Stimulated activated CD4-positive, alpha-beta T cell treated with anti-CD3 and anti-CD28 coated beads, Interleukin-2, amount 100 ng/mL, for 24 hours (primary cell): Measurements from ENCODE around the gene ARHGAP12.
"Not testable (repeated sequence)": the region's sequence is repeated elsewhere in the genome, so short reads cannot be mapped to it uniquely, and the experiment has no call there.

Experiments used
- DNase-seq, 2 donors: peaks; one replicate each; pipeline ENCODE4 v3.0.0-alpha.2; 2020

ARHGAP12 gene, protein sequence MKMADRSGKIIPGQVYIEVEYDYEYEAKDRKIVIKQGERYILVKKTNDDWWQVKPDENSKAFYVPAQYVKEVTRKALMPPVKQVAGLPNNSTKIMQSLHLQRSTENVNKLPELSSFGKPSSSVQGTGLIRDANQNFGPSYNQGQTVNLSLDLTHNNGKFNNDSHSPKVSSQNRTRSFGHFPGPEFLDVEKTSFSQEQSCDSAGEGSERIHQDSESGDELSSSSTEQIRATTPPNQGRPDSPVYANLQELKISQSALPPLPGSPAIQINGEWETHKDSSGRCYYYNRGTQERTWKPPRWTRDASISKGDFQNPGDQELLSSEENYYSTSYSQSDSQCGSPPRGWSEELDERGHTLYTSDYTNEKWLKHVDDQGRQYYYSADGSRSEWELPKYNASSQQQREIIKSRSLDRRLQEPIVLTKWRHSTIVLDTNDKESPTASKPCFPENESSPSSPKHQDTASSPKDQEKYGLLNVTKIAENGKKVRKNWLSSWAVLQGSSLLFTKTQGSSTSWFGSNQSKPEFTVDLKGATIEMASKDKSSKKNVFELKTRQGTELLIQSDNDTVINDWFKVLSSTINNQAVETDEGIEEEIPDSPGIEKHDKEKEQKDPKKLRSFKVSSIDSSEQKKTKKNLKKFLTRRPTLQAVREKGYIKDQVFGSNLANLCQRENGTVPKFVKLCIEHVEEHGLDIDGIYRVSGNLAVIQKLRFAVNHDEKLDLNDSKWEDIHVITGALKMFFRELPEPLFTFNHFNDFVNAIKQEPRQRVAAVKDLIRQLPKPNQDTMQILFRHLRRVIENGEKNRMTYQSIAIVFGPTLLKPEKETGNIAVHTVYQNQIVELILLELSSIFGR

DNA sequence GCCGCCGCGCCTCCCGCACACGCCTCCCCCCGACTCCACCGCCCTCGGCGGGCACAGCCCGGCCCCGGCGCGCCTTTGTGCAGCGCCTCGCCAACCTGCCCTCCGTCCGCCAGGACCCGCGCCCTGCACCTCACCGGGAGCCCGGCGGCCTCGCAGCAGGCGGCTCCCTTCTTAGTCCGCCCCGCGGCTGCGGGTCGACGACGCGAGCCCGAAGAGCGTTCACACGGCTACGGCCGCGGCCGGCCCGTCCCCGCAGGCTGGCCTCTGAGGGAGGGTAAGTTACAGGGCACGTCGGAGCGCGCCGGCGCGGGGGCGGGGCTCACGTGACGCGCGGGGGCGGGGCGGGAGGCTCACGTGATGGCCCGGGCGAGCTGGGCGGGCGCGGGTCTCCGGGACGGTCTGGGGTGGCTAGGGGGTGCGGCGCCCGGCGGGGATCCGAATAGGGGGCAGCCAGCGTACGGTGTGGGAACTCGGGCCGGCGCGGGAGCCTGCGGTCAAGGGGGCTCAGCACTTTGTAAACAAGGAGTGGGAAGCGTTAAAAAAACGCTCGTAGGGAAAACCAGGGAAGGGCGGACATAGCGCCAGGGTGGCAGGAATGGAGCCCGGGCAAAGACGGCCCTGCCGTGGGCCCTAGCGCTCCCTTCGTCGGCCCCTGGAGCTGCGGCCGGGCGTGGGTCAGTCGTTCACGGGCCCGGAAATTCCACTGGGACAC is at the start of gene ARHGAP12:
Gene ARHGAP12 (minus strand): TSS at position 283 of the 712 bp plus-strand sequence. CDS start 19,976 bp downstream, outside the sequence.
- DNase-seq = peak; percentile 86 to 88

DNA sequence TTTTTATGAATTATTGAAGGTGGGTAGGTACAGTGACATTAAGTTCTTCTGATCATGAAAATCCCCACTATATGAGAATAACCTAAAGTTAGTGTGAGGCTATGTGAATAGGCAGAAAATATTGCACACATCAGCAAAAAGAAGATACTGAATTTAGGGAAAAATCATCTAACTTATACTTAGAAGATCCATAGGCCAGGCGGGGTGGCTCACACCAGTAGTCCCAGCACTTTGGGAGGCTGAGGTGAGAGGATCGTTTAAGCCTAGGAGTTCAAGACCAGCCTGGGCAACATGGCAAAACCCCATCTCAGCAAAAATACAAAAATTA is 49.5 kb upstream of the ARHGAP12 start:
- no peak for DNase-seq

DNA sequence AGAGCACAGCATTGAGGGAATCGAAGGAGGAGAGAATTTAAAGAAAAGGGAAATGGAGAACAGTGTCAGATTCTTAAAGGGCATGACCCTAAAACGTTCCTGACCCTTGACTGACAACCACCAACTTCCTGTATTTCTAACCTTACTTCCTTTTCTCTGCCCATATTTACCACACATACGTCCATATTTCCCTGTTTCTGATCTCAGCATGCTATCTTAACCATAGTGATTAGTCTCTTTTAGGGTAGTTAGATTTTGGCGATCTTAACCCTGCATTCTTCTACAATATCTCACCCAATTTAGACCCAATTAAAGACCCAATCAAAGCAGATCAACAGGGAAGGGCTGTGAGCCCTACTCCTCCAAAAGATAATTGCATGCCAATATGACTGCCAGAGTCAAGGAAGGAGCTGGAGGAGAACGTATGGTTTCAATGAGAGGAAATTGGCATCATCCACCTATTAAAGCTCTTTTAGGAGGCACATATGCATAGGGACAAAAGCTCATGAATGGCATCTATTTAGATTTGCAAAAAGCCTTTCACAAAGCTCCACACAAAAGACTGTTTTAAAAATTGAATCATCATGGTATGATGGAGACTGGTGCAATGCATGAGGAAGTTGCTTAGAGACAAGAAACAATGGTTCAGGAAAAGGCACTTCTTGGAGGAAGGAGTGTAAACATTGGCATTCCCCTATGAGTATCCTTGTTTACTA is 49.0 kb upstream of the ARHGAP12 start:
- DNase-seq = no peak

DNA sequence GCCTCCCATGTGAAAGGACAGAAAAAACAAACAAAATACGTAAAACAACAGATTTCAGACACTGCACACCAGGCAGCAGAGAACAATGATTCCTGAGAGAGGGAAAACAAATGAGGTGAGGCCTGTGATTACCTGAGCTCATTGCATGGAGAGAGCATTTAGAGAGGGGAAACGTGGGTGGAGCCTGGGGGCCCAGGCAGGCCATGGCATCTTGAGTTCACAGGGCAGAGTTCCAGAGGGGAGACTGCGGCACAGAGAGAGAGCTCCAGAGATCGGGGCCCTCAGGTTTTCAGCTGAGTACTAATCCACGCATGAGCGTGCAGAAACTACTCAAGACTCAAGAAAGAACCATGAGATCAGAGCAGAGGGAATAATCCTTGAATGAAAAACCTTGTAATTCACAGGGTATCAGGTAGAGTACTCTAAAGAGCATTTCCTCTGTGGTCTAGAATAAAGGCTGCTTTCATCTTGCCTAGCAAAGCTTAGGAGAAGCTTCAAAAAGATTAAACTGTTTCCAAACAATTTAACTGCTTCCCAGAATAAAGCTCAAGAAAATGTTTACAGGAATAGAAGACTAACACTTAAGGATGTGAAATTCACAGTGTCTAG is 46.6 kb upstream of the ARHGAP12 start:
- no peak for DNase-seq

DNA sequence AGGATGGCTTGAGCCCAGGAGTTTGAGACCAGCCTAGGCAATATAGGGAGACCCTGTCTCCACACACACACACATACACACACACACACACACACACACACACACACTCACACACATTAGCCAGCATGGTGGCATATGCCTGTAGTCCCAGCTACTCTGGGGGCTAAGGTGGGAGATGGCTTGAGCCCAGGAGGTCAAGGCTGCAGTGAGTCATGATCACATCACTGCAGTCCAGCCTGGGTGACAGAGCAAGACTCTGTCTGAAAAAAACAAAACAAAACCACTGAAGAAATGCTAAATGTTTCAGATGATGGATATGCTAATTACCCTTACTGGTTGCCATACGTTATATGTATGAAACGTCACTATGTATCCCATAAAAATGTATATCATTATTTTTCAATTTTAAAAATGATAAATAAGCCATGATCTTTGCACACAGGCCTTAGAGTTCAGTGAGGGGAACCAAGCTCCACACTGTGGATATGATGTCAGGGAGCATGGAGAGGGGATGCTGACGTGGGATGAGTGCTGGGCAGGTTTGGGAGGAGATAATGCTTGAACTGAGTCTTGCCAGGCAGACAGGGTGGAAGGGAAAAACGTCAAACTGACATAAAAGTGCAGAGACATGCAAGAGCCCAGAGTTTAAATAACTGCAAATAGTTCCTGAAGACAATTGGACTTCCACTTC is 45.9 kb upstream of the ARHGAP12 start:
- DNase-seq = no peak

DNA sequence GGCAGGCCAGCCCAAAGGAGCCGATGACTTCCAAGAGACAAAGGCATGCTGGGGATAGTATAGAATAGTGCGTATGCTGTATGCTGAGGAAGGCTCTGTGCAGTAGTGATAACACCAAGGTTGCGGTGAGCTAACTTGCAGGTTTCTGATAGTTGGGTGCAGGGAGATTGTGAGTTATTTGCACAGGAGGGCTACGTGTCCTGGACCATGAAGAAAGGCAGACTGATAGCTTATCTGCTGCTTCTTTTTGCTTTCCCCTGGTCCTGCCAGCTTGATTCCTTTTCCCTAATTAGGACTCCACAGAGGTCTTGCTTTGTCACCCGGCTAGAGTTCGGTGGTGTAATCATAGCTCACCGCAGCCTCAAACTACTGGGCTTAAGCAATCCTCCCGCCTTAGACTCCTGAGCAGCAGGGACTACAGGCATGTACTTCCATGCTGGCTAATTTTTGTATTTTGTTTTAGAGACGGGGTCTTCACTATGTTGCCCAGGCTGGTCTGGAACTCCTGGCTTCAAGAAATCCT is 43.9 kb upstream of the ARHGAP12 start:
- no peak for DNase-seq

DNA sequence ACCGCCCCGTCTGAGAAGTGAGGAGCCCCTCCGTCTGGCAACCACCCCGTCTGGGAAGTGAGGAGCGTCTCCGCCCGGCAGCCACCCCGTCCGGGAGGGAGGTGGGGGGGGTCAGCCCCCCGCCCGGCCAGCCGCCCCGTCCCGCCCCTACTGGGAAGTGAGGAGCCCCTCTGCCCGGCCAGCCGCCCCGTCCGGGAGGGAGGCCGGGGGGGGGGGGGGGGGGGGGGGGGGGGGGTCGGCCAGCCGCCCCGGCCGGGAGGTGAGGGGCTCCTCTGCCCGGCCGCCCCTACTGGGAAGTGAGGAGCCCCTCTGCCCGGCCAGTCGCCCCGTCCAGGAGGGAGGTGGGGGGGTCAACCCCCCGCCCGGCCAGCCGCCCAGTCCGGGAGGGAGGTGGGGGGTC is 41.2 kb upstream of the ARHGAP12 start:
- DNase-seq = not testable (repeated sequence)

DNA sequence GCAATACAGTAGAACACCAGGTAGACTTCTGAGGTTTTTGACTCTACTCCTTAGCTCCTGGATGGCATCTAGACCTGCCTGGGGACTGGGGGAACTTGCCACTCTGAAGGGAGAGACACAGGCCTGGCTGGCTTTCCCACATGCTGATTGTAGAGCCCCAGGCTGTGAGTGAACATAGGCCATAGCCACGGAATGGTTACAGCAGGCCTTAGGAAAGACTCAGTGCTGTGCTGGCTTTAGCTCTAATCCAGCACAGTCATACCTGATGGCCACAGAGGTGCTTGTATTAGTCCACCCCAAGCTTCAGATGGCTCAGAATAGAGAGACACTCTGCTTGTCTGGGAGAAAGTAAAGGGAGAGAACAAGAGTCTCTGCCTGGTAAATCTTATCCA is 35.0 kb upstream of the ARHGAP12 start:
- no peak for DNase-seq

DNA sequence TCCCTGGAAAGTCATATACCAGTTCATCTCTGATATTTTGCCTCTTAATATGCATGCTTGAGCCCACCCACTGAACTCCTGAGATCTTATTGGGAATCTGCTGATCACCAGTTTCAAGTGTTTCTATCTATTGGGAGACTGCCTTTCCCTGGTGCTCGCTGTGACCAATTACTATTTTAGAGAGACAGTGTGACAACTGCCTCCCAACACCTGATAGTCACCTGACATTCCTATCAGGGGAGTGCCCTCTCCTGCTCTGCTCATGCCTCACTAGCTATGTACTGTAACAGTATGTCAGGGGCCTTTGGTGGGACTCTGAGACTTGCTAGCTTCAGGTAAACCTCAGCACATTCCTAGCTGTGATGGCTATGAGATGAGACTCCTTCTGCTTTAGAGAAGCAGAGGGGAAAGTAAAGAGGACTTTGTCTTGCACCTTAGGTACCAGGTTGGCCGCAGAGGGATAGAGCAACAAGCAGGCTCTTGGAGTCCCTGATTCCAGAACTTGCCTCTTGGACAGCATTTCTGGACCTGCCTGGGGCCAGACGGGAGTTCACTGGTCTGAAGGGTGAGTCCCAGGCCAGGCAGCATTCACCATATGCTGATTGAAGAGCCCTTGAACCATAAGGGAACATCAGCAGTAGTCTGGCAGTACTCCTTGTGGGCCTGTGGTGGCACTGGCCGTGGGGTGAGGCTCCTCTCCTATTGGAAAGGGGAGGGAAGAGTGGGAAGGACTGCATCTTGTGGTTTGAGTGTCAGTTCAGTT is 34.4 kb upstream of the ARHGAP12 start:
- DNase-seq = no peak

DNA sequence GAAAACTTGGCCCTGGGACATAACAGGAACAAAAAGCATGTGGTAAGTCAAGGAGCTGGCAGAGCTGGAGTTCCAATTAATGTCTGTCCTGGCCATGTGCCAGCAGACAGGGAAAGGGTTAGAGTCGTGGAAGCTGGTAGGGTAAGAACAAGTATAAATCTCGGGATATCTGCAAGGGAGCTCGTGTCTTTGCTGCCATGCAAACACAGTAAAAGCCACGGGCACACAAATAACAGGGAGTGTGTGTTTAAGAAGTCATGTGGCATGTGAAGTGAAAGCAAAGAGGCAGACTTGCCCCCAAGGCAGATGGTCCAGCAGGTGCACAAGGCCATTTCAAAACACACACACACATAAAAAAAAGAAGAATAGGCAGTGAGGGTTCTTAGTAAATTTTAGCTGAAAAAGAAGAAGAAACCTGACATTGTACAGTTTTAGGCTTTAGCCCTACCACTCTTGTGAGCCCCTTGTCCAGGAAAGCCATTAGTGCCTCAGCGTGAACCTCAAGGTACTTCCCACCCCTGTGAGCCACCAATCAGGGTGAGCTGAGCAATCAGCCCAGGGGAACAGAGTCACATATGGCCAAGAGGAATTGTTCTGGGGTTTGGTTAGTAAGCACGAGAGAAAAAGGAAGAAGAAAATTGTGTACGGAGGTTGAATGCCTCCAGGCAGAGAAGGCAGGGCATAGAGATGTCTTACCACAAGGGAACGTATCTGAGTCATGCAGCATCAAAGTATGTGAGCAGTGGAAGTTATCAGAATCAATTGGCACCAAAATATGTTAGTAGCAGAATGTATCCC is 32.8 kb upstream of the ARHGAP12 start:
- DNase-seq = no peak

DNA sequence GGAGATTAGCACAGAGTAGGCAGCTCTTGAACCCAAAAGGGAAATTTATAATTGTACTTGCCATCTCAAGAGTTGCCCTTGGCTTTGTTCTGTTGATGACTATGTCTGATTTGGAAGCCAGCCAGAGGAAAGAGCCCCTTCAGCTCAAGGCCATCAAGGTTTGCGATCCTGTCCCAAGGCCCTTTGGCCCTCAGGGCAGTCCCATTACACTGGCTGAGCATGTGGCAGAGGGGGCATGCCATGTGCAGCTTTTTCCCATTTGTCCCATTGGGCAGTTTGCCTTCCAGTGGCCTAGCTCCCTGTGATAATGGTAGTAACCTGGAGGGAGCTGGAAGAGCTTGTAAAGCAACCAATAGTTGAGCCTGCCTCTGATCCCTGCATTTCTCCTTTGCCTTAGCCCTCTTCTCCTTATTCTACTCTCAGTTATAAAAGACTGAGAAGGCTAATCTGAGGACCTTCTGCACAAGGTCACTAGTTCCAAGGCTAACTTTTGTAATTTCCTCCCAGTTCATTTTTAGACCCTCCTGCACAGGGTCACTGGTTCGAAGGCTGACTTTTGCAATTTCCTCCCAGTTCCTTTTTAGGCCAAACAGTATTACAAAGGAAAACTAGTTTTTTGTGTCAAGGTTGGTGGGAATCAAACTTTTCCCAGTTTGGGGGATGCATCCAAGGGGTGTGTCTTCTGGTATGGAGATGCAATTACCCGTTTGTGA is 31.0 kb upstream of the ARHGAP12 start:
- DNase-seq = no peak

DNA sequence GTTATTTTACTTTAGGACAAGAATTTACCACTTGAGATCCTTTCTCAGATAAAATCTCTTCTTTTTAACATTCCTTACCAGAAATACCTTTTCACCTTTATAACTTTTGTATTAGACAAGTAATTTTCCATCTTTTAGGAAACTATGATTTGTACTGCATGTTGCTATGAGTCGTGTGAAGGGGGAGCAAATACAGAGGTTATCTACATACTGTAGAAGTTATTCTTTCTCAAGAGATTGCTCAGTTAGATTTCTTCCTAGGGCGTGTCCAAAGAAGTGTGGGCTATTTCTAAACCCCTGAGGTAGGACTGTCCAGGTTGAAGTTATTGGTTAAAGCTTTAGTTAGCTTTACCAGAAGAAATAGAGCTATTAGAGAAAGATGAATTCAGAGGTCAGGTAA is 30.2 kb upstream of the ARHGAP12 start:
- no peak for DNase-seq

DNA sequence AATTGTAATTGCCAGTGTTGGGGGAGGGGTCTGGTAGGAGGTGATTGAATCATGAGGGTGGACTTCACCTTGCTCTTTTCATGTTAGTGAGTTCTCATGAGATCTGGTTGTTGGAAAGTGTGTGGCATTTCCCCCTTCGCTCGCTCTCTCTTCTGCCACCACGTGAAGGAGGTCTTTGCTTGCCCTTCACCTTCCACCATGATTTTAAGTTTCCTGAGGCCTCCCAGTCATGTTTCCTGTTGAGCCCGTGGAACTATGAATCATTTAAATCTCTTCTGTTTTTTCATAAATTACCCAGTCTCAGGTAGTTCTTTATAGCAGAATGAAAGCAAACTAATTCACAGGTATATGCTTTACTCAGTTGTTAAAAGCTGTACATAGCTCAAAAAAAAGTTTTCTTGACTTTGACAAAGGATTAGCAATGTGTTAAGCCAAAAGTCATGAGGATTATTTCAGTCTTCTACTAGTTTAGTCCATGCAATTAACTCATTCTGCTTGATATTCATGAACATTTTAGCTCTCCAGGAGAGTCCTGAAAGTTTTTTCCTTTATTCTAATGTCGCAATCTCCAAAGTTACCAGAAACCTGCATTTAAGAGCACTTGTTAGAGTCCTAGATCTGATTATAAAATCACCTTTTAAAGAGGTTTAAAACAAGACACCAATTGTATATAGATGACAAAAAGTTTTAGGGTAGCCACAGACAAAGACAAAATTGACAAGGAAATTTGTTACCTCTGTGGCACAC is 27.7 kb upstream of the ARHGAP12 start:
- no peak for DNase-seq

DNA sequence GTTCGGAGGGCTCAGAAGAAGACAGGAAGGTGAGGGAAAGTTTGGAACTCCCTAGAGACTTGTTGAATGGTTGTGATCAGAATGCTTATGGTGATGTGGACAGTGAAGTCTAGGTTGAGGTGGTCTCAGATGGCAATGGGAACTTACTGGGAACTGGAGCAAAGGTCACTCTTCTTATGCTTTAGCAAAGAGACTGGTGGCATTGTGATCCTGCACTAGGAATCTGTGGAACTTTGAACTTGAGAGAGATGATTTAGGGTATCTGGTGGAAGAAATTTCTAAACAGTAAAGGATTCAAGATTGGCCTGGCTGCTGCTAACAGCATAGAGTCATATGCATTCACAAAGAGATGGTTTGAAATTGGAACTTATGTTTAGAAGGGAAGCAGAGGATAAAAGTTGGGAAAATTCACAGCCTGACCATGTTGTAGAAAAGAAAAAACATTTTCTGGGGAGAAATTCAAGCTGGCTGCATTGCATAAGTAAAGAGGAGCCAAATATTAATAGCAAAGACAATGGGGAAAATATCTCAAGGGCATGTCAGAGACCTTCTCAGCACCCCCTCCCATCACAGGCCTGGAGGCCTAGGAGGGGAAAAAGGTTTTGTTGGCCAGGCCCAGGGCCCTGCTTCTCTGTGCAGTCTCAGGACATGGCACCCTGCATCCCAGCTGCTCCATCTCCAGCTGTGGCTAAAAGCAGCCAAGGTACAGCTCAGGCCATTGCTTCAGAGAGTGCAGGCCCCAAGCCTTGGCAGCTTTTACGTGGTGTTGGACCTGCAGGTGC is 26.0 kb upstream of the ARHGAP12 start:
- DNase-seq = no peak

DNA sequence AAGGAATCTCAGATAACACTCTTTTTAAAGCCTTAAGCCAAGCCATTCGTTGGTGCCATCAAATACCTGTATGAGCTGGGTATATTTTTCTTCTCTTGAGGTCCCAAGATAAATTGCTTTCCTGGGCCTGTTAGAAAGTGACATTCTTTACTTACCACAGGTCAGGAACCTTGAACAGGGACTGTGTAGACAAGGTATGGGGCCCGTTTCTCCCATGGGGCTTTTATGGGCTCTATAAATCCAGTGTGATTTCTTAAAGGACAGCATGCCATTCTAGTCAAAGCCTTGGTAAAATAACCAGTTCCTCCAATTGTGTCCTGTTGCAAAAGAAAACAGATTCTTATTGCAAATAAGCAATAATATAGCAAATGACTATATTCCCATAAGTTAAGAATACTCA is 24.8 kb upstream of the ARHGAP12 start:
- no peak for DNase-seq

DNA sequence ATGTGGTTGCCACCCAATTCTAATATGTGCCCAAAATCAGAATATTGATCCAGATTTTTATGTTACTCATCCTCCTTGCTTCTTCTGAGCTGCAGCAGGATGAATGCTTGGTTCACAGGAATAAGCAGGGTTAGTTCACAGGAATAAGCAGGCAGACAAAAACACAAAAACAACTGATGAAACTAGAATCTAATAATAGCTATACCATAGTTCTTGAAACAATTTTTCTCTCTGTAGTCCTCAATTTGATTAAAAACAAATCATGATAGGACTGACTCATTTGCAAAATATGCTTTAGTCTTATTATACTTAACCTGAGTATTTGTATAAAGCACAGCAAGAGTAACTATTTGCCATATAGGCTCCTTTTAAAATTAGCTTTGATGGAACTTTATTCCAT is 24.4 kb upstream of the ARHGAP12 start:
- no peak for DNase-seq

DNA sequence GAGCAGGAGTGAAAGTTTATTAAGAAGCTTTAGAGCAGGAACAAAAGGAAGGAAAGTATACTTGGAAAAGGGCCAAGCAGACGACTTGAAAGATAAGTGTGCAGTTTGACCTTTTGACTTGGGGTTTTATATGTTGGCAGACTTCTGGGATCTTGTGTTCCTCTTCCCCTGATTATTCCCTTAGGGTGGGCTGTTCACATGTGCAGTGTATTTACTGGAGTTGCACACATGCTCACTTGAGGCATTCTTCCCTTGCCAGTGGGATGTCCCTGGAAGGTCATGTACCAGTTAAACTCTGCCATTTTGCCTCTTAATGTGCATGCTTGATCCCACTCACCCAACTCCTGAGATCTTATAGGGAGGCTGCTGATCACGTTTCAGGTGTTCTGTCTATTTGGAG is 23.4 kb upstream of the ARHGAP12 start:
- no peak for DNase-seq

DNA sequence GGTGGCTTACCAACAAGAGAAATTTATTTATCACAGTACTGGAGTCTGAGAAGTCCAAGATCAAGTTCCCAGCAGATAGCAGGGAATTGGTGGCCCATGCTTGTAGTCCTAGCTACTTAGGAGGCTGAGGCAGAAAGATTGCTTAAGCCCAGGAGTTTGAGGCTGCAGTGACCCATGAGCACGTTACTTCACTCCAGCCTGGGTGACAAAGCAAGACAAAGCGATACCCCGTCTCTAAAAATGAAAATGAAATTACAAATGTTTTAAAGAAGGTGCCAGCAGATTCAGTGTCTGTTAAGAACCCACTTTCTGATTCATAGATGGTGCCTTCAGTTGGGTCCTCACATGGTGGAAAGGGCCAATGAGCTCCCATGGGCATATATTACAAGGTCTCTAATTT is 20.6 kb upstream of the ARHGAP12 start:
- no peak for DNase-seq
